Measurements from ENCODE around the gene SMARCC1.

DNA sequence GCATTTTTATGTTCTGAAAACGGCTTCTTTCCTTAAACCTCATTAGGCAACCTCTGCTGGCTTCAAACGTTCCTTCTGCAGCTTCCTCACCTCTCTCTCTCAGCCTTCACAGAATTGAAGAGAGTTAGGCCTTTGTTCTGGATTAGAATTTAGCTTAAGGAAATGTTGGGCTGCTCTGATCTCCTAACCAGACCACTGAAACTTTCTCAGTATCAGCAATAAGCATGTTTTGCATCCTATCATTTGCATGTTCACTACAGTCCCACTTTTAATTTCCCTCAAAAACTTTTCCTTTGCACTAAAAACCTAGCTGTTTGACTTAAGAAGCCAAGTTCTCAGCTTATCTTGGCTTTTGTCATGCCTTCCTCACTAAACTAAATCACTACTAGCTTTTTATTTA is 49.5 kb downstream of the SMARCC1 start:
- TF ChIP-seq, protein P1, sequence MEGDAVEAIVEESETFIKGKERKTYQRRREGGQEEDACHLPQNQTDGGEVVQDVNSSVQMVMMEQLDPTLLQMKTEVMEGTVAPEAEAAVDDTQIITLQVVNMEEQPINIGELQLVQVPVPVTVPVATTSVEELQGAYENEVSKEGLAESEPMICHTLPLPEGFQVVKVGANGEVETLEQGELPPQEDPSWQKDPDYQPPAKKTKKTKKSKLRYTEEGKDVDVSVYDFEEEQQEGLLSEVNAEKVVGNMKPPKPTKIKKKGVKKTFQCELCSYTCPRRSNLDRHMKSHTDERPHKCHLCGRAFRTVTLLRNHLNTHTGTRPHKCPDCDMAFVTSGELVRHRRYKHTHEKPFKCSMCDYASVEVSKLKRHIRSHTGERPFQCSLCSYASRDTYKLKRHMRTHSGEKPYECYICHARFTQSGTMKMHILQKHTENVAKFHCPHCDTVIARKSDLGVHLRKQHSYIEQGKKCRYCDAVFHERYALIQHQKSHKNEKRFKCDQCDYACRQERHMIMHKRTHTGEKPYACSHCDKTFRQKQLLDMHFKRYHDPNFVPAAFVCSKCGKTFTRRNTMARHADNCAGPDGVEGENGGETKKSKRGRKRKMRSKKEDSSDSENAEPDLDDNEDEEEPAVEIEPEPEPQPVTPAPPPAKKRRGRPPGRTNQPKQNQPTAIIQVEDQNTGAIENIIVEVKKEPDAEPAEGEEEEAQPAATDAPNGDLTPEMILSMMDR (IDR thresholded peaks at IDR 0.05; ENCODE audit: insufficient read depth, low read length): no peak
- TF ChIP-seq GABPA (IDR thresholded peaks at IDR 0.05; ENCODE audit: low read depth) (no peak), POLR2AphosphoS5 (IDR thresholded peaks at IDR 0.05; ENCODE audit: low read depth) (no peak)

All from HL-60 (cell line).